Ramos (cell line): Measurements from ENCODE around the gene GLRX.
"Not testable (repeated sequence)": the region's sequence is repeated elsewhere in the genome, so short reads cannot be mapped to it uniquely, and the experiment has no call there.

Experiments
- in situ Hi-C: fragments of 300-500 bp; cut with MboI; formaldehyde crosslinking; loops from one replicate; pipeline ENCODE4 v1.14.3; 2022; ENCODE audit warnings: low sequenced_read_pairs; ENCODE audit not compliant: unreplicated experiment

Gene GLRX, protein sequence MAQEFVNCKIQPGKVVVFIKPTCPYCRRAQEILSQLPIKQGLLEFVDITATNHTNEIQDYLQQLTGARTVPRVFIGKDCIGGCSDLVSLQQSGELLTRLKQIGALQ

DNA sequence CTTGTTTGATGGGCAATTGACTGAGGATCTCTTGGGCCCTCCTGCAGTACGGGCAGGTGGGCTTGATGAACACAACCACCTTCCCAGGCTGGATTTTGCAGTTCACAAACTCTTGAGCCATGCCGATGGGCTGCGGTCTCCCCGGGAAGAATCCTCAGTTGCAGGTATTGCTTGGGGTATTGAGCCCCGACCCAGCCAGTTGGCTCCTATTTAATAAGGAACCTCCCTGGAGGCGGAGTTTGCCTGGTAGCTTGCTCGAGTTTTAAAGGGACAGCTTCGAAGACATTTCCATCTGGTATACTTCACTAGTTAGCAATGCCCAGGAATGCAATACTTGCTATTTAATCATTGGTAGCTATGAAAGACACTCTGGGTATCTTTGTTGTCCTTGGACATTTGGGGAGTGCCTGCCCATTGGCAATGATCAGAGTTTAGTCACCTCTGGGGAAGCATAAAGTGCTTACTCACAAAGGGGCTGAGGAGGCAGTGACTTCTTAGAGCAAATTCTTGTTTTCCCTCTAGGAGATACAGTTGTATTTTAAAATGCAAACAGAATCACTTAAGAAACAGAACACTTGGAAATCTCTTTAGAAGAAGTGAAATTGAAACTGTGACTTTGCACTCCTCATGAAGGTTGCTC lies at the start of gene GLRX:
Gene GLRX, minus strand, starts transcription at position 185 of the 640 bp plus-strand sequence. Its CDS starts 64 bp downstream, at position 121.
- in situ Hi-C loops = no loop called here

DNA sequence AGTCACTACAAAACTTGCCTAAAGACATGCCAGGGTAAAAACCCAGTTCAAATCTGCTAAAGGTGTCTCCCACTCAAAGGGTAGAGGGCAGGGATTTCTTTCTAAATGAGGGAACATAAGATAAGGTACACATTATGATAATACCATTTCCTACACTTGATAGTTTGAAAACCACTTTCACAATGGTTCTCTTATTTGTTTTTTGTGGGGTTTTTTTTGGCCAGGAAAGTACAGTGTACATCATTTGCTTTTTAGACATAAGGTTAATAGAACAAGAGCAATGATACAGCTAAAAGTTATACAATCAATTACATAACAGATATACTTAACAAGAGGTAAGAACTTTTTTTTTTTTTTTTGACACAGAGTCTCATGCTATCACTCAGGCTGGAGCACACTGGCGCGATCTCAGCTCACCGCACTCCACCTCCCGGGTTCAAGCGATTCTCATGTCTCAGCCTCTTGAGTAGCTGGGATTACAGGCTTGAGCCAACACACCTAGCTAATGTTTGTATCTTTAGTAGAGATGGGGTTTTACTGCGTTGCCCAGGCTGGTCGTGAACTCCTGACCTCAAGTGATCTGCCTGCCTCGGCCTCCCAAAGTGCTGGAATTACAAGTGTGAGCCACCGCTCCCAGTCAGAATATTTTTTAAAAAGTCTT lies 48.8 kb upstream of the GLRX start:
- in situ Hi-C loops = no loop called here

DNA sequence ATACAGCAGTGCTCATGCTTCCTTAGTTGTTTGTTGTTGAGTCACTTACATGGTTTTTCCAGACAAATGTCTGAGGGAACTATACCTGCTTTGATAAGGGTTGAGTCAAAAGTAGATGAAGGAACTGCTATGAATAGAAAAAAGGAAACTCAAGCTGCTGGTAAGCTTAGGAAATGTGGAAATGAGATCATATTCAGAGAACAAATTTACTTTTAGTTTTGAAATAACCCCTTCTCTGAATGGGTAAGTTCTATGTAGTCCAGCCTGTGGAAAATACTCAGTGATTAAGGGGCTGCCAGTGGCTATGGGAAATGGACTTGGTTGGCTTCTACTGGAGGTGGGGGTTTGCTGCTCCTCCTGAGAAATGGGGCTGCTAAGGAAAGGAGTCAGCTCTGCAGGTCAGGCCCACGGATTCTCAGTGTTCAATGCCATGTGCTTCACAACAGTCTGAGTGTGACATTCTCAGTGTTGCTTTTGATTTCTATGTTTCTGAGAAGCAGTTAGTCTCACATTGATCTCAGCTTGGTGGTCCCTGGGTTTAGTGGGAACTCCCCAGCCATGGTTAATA lies 47.7 kb upstream of the GLRX start:
- in situ Hi-C loops = no loop called here

DNA sequence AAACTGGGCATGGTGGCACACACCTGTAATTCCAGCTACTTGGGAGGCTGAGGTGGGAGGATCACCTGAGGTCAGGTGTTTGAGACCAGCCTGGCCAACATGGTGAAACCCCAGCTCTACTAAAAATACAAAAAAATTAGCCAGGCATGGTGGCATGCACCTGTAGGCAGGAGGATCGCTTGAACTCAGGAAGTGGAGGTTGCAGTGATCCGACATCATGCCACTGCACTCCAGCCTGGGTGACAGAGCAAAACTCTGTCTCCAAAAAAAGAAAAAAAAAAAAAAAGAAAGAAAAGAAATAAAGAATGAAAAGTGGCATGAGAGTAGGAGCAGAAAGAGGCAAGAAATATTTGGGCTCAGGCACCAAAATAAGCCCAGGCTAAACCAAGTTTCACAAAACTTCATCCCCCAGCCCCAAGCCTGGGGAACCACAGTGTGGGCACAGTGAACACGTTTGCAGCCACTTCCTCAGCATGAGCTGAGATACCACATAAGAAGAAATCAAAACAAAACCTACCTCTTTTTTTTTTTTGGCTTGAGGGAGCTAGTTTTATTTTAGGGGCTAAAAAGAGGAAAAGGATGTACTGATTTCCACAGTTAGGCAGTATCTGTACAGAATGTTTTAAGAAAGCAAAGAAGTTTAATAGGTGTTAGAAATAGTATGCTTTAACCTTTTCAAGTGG lies 46.8 kb upstream of the GLRX start:
- in situ Hi-C loops = not testable (repeated sequence)

DNA sequence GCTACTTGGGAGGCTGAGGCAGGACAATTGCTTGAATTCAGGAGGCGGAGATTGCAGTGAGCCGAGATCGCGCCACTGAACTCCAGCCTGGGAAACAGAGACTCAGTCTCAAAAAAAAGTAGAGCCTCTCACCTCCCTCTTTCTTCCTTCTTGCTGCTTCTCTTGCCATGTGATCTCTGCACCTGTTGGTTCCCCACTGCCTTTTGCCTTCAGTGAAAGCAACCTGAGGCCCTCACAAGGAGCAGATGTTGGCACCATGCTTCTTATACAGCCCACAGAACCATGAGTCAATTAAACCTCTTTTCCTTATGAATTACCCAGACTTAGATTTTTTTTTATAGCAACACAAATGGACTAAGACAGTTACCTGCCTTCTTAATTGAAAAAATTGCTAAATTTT lies 45.6 kb upstream of the GLRX start:
- in situ Hi-C loops = no loop called here

DNA sequence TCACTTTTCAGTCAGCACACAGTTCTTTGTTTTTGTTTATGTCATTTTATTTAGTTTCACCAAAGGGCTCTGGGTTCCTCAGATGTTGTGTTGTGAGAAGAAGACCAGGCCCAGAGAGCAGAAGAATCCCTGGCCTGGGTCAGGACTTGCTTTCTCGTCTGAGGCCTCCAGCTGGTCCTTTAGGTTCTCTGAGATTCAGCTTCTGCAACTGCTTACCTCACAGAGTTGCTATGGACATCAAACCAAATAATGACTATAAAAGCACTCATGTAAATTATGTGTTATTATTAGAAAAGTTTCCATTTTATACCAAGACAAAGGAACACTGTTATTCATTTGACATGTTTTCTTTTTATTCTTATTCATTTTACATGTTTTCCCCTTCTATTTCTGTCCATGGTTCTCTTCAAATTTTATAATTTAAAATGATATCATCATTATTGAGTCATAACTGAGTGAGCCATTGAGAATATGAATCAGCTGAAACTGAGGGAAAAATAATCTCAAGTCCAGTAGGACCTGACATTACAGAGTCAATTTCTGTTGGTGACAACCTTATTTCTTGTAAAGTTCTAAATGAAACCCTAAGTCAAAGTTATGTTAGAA lies 44.0 kb upstream of the GLRX start:
- in situ Hi-C loops = no loop called here

DNA sequence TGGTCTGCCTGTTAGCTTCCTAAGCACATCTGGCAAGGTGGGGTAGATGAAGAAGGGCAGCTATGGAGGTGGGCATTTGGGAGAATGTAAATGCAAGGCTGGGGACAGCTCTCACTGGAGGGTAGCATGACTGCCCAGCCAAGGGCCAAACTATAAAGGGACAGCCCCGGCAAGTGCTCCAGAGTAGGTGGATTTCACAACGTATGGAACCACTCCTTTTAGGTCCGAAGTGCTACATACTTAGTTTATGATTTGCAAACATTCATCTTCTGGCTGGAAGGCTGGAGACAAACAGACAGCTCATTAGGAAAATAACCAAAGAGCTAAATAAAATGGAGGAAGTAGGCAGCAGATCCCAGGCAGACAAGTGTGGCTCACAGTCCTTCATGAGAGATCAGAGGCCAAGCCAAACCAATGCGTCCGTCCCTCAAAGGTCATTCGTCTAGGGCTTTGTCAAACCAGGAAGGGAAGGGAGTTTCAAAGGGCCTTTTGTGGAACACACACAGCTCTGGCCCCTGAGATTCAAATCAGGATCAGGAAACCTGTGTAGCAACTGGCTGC lies 42.5 kb upstream of the GLRX start:
- in situ Hi-C loops = no loop called here

DNA sequence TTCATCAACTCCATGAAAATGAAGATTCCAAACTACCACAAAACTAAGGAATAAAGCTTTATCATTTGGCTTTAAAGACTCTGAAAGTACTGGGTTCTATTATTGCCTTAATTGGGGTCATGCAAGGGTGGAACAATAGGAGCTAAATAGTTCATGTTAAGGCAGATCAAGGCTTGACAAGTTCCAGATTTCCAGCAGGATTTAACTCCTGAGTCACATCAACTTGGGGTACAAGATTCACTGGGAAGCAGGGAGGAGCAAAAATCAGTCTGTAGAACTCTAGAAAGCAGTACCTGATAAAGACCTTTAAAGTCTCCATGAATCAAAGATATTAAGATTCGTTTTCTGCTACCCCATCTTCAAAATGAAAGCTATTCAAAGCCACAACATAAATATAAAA lies 41.9 kb upstream of the GLRX start:
- in situ Hi-C loops = no loop called here

DNA sequence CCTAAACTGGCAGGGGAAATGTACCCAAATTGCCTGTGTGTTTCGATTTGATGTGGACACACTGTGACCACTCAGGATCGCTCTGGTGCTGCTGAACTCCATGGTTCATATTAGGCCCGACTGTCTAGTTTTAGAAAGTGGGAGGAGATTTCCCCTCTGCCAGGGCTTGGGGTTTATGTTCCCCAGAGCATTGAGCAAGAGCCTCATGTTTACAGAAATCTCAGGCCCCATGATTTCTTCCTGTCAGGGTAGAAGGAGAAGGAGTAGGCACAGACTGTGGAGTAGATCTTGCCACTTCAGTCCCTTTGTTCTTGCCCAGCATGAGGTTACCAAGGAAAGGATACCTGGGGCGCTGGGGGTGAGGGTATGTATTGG lies 40.8 kb upstream of the GLRX start:
- in situ Hi-C loops = no loop called here

DNA sequence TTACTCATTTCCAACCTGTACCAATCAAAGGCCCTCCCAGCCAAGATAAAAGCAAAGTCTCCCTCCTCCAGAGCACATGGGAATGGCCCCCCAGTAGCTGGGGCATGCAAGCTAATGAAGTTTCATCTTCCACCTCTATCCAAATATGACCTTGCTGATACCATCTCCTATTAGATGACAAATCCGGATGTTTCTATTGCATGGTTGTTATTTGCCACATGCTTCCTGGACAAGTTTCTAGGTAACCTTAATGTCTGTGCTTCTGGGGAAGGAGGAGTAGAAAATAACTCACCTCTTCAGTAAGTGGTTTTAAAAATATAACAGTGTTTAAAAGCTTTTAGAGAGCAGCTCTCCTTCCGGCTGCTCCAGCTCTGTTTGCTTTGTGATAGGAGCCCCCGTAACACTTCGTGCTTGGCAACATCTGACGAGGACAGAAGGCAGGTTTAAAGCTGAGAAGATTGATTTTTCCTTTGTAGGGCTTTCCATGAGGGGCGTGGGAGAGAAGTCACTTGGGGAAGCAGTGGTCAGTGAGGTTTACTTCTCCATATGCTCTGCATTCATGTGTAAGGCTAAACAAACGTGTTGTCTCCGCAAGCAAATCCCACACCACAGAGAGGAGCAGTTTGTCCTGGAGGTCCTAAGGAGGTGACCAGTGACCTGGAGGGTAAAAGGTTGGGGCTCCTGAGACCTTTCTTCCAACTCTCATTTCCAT lies 40.3 kb upstream of the GLRX start:
- in situ Hi-C loops = no loop called here

DNA sequence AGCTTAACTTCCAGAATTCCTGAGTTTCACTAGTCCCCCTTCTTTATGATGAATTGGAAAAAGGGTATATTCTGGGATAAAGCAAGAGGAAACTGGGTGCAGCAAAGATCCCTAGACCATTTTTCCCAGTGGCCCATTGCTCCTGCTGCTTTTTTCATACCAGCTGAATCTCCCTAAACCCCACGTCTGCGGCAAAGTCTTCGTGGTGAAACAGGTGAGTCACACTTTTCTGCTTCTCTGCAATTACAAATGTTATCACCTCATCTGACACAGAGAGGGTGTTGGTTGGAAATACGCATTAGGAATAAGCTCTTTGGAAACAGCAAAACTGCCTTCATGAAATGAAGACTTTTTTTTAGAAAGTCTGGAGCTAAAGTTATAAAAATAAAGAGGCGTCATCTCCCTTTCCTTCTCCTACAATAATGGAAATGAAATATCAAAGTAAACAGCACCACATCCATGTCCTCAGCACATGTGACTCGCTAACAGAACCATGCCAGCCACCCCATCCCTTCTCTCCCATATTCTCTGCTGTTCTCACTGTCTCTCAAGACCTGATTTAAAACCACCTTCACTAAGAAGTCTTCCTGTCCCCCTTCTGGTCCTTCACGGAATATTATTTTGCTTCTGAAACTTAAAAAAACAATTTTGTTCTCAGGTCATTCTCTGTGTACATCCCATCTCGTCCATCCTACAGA lies 39.5 kb upstream of the GLRX start:
- in situ Hi-C loops = no loop called here

DNA sequence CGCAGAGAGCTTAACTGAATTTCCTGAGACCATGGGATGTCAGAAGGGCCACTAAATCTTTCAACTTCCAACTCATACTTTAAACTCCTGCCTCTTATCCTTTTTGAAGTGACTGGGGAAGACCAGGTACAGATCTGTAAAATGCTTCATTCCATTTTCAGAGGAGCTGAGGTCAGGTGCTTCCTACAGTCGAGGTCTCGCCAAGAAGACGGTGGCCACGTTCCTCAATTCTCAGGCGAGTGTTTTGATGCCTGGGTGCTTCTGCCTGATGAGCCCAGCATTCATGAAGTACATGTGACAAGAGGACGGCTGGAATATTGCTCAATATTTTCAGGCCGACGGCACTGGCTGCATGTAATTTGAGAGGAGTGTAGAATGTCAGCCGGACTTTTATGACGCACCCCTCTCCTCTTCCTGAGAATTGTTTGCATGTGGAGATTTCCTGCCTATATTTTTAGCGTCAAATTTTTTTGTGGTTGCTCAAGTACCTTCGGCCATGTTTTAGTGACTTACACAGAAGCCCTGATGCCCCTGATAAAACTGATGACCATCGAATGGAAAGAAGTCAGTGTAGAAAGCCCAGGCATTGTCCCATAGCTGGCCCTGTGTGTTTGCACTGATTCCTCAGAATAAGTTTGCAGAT lies 38.8 kb upstream of the GLRX start:
- in situ Hi-C loops = no loop called here

DNA sequence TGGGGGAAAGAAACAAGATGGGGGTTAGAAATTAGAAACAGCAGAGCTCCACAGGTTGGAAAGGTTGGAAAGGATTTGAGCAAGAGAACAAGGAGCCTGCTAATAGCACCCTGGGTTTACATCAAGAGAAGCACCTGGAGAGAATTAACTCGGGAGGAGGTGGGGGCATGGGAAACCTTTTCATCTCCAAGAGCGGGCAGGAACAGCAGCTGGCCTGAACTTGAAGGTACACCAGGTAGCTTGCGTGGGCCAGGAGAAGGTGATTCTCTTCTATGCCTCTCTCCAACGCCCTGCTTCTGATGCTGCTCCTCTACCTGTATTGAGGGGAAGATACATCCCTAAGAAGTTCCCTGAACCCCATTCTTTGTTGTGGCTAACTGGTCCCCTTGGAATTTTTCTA lies 37.1 kb upstream of the GLRX start:
- in situ Hi-C loops = loop anchor here (10.0 kb wide), 2 partner anchors 485 to 745 kb away; no protein-coding TSS in a partner anchor

DNA sequence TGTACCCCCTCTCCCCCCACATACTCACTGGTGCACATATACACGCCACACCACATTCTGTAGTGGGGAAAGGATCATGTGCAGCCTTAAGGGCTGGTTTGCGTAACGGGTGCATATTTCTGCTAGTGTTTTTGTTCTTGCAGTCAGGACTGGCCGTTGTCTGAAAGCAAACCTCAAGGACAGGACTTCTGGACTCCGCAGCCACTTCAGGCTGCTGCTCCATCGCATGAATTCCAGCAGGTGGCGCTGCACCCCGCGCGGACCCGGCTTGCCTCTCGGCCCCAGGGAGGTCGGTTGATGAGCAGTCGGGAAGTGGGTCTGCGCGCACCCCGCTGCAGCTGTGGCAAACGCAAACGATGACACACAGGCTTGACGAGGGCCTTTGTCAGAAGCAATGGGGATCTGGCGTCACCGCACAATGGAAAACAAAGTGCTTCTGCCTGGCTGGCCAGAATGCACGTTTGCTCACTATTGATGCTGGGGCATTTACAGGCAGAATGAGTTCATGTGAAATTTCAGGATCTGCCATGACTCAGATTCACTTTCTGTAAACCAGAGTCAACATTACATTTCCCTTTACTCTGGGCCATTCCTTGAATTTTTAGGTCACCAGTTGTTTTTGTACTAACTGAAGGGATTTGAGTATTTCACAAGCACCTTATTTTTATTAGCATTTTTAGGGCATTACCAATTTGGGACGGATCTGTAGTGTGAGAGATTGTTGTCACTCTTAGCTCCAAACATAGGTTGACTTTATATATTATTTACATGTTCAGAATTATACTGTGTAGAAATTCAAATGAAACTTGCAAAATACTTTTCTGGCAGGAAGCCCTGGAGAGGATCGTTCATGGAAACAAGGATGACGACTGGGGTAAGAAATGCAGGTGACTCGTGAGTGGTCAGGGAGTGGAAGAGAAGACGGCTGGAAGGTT lies 36.4 kb upstream of the GLRX start:
- in situ Hi-C loops = loop anchor here (10.0 kb wide), 2 partner anchors 486 to 746 kb away; no protein-coding TSS in a partner anchor

DNA sequence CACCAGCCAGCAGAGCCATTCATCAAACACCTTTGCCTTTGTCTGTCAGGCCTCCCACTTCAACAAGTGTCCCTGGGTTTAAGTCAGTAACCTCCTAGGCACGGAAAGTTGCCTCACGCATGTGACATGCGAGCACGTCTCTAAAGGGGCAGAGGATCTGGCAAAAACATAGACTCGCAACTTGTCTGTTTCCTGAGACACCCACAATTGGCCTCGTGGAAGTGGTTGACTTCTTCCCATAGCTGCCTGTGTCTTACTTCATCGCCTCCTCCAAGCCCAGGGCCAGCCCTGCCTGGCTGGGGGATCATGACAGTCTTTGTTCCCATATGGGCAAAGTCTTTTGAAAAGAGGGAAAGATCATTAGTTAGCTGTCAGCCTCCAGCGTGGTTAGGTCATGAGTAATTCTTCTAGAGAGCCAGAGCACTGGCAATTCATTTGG lies 35.5 kb upstream of the GLRX start:
- in situ Hi-C loops = loop anchor here (10.0 kb wide), 2 partner anchors 487 to 747 kb away; no protein-coding TSS in a partner anchor

DNA sequence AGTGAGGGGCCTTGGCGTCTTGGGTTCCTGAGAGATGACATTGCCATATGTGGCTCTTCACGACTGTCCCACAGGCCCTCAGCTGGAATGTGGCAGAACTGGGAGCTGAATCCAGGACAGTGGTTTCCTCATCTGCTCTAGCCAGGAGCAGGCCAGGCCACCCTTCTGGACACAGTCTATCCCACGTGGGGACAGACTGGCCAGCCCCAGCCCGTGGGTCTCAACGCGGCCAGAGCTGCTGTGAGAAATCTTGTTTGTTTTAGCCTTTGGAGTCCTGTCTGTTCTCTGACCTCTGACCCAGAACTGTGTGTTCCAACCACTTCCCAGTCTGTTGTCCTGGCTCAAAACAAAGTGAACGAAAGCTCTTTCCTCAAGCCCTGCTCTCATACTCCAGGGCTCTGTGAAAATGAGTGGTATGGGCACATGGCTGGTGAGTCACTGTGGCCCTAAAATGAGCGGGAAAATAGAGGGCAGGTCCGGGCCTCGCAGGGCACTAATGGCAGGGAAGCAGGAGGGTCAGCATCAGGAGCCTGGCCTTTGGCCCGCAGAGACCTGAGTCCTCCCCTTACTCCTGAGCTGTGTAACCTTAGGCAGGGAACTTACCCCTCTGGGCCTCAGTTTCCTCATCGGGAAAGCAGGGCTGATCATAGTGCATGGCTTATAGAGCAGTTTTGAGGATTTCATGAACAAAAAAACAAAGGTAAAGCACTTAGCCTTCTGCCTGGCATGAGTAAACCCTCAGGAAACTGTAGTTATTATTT lies 34.8 kb upstream of the GLRX start:
- in situ Hi-C loops = loop anchor here (10.0 kb wide), 2 partner anchors 487 to 747 kb away; no protein-coding TSS in a partner anchor
